Fibroblast of the conjunctiva (primary cell): ENCODE data around the gene USH1G.
"Not testable (repeated sequence)": the region's sequence is repeated elsewhere in the genome, so short reads cannot be mapped to it uniquely, and the experiment has no call there.

ENCODE experiments used
- DNase-seq: peaks from one replicate; pipeline ENCODE4 v3.0.0-alpha.2; 2010; ENCODE audit warnings: low read depth

USH1G gene

GRCh38 chr17:74873874-74874614, 49.0 kb downstream of the USH1G start:
- no peak for DNase-seq

- DNase-seq: peak; percentile 100
These were observed 49.8 kb downstream of the USH1G start for GRCh38 chr17:74873037-74873873.

- DNase-seq: no peak
These were observed 50.6 kb downstream of the USH1G start, which contains the start of gene FDXR for GRCh38 chr17:74872313-74873036. Gene FDXR, minus strand, starts transcription at chr17:74872994. Its CDS starts 50 bp downstream, at chr17:74872944.

- DNase-seq: no peak
These were observed 51.5 kb downstream of the USH1G start for GRCh38 chr17:74871356-74872076.

GRCh38 chr17:74870512-74870911, 52.5 kb downstream of the USH1G start:
- DNase-seq: peak; percentile 27

- DNase-seq: not testable (repeated sequence)
These were observed 53.0 kb downstream of the USH1G start for GRCh38 chr17:74870028-74870427.

GRCh38 chr17:74868908-74869255, 54.2 kb downstream of the USH1G start:
- DNase-seq: no peak

GRCh38 chr17:74868251-74868907, 54.7 kb downstream of the USH1G start:
- no peak for DNase-seq

- DNase-seq: no peak
These were observed 56.7 kb downstream of the USH1G start for GRCh38 chr17:74866198-74866835.
